GM13976 (cell line): Measurements from ENCODE around the gene ASTN1.

Source experiments
- DNase-seq: peaks from one replicate; pipeline ENCODE4 v3.0.0; 2012; ENCODE audit warnings: low spot score
- in situ Hi-C: fragments of 300-500 bp; cut with MboI; formaldehyde crosslinking; loops from one replicate; pipeline ENCODE4 v1.12.0; 2022; ENCODE audit warnings: low sequenced_read_pairs, mixed read lengths, inconsistent platforms; ENCODE audit not compliant: unreplicated experiment
- TF ChIP-seq, protein P1 (sequence below): IDR thresholded peaks from 2 replicates; pipeline ENCODE4 v1.5.1; 2012; ENCODE audit warnings: borderline replicate concordance, mild to moderate bottlenecking; ENCODE audit not compliant: insufficient read depth; ENCODE audit errors: extremely low read depth, missing control alignments, control extremely low read depth

ASTN1 gene

GRCh38 chr1:177021687-177022086 lies 142.8 kb downstream of the ASTN1 start:
- no peak for DNase-seq
- TF ChIP-seq, protein P1, sequence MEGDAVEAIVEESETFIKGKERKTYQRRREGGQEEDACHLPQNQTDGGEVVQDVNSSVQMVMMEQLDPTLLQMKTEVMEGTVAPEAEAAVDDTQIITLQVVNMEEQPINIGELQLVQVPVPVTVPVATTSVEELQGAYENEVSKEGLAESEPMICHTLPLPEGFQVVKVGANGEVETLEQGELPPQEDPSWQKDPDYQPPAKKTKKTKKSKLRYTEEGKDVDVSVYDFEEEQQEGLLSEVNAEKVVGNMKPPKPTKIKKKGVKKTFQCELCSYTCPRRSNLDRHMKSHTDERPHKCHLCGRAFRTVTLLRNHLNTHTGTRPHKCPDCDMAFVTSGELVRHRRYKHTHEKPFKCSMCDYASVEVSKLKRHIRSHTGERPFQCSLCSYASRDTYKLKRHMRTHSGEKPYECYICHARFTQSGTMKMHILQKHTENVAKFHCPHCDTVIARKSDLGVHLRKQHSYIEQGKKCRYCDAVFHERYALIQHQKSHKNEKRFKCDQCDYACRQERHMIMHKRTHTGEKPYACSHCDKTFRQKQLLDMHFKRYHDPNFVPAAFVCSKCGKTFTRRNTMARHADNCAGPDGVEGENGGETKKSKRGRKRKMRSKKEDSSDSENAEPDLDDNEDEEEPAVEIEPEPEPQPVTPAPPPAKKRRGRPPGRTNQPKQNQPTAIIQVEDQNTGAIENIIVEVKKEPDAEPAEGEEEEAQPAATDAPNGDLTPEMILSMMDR, result no peak
- in situ Hi-C loops, result no loop called here

DNA sequence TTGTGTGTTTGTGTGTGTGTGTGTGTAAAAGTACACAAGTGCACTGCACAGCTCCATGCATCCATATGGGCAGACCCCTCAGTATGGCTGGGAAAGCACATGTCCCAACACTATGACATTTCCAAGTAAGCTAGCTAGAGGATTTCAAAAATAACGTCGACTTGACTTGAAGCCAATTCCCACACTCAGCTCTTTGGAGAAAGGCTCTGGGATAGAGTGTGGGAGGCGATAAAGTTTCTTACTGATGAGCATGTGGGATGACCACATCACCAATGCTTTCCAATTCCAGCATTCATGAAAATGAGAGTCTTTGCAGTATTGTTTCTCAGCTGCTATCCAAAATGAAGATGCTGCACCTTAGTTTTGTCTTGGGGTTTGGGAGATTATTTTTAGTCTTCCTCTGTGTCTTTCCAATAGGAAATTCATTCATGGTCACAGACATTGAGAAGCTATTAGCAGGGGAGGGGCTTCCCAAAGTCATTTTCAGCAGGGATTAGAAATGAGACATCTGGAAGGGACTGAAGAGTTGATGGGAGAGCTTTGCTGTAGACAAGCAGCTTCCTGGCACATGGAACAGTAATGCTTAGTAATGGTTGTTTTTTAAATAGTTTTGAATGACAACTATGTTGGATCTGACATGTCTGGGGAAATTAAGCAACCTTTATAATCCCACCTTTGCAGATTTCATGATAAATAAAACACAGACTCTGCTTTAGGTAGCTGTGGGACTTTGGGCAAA lies 143.5 kb downstream of the ASTN1 start:
- in situ Hi-C loops, result no loop called here
- TF ChIP-seq, protein P1, result no peak
- DNase-seq, result no peak

- no peak for DNase-seq
- TF ChIP-seq, protein P1, result no peak
- in situ Hi-C loops, result no loop called here
Measured at GRCh38 chr1:177017287-177017852, 147.1 kb downstream of the ASTN1 start.

- no peak for DNase-seq
- in situ Hi-C loops, result no loop called here
- TF ChIP-seq, protein P1, result no peak
Measured at GRCh38 chr1:177014325-177014724, 150.2 kb downstream of the ASTN1 start.

DNA sequence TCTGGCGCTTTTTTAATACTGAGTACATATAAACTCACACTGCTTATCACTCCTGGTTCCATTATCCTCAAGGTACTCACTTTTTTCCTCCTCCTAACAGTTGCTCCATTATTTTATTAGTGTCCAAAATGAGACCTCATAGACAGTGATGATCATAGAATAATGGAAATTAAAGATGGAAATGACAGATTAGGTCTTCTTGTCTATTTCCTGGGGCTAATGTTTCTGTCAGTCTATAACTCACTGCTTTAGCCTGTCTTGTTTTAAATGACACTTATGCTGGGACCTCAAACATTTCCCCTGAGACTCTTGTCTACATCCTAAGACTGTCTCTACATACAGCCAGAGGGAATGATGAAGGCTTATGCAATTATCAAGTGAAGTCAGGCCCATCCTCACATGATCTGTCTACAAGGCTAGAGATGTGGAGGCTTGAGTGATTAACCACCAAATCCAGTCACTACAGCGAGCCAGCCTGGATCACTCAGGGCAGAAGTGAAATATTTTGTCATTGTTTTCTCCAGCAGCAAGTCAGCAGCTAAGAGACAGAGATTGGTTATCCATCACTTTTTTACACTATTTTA lies 152.1 kb downstream of the ASTN1 start:
- no peak for DNase-seq
- in situ Hi-C loops, result no loop called here

GRCh38 chr1:177011508-177011907 lies 153.0 kb downstream of the ASTN1 start:
- in situ Hi-C loops, result no loop called here
- no peak for DNase-seq
- TF ChIP-seq, protein P1, result no peak

More for the DNA sequence above, 152.1 kb downstream of the ASTN1 start:
- TF ChIP-seq, protein P1, result no peak
